ENCODE data around the gene CIDEA. TPM values are rescaled to one million over a fixed set of nuclear protein-coding genes. Genes with fewer than 3 reads are reported as not detected.
"Not testable (repeated sequence)": the region's sequence is repeated elsewhere in the genome, so short reads cannot be mapped to it uniquely, and the experiment has no call there.

CIDEA gene
- total RNA-seq, 1 experiment from 2014 or later, result not detected

- no peaks in the 10 kb centered on the region for H3K9me3 ChIP-seq
- peaks cover 13% of the 10 kb centered on the region for H3K27me3 Mint-ChIP-seq (ENCODE audit: insufficient read depth, unreplicated experiment)
- no peaks in the 10 kb centered on the region for H3K36me3 Mint-ChIP-seq (ENCODE audit: insufficient read depth, unreplicated experiment)
- ChIA-PET POLR2A (no interaction called here), CTCF (no interaction called here)
- H3K9me3 Mint-ChIP-seq (ENCODE audit: unreplicated experiment), result no peaks in the 10 kb centered on the region
- no peak overlapping the region for H3K4me3 Mint-ChIP-seq (ENCODE audit: unreplicated experiment)
- no TSS peak for BruUV-seq (replicated peaks)
- intact Hi-C loops (cut with micrococcal nuclease; ENCODE audit: unreplicated experiment), result no loop called here
- H3K27me3 ChIP-seq (replicated peaks; ENCODE audit: control insufficient read depth, insufficient read depth, low read length), result no peaks in the 10 kb centered on the region
- DNase-seq, result no peak
- no peaks in the 10 kb centered on the region for H3K36me3 ChIP-seq (ENCODE audit: control insufficient read depth, insufficient read depth, low read length)
- H3K4me3 ChIP-seq (ENCODE audit: low read depth, low read length), result no peak overlapping the region
- H3K27ac Mint-ChIP-seq (ENCODE audit: unreplicated experiment), result no peak overlapping the region
- H3K4me1 Mint-ChIP-seq (ENCODE audit: low read depth, unreplicated experiment), result peaks cover 4% of the 10 kb centered on the region
- no peak for TF ChIP-seq CTCF (IDR thresholded peaks at IDR 0.05; ENCODE audit: insufficient read depth in 1 of 2, low read depth in 1 of 2, low read length in 1 of 2, severe bottlenecking in 1 of 2, unreplicated experiment in 1 of 2)
- no peaks in the 10 kb centered on the region for H3K4me1 ChIP-seq
Observed at GRCh38 chr18:12238826-12239225, 15.3 kb upstream of the CIDEA start.

- Histone ChIP-seq H3K4me3 (ENCODE audit: low read depth, low read length) (no peak overlapping the region), H3K36me3 (ENCODE audit: control insufficient read depth, insufficient read depth, low read length) (no peaks in the 10 kb centered on the region), H3K27me3 (replicated peaks; ENCODE audit: control insufficient read depth, insufficient read depth, low read length) (no peaks in the 10 kb centered on the region), H3K4me1 (no peaks in the 10 kb centered on the region), H3K9me3 (no peaks in the 10 kb centered on the region)
- intact Hi-C loops (cut with micrococcal nuclease; ENCODE audit: unreplicated experiment), result no loop called here
- ChIA-PET POLR2A (no interaction called here), CTCF (interaction anchor here (0.6 kb wide), 1 partner anchor 27 kb away, joined by 3 read pairs; no protein-coding TSS in a partner anchor)
- Mint-ChIP-seq H3K4me3 (ENCODE audit: unreplicated experiment) (no peak overlapping the region), H3K4me1 (ENCODE audit: low read depth, unreplicated experiment) (peaks cover 5% of the 10 kb centered on the region), H3K27ac (ENCODE audit: unreplicated experiment) (no peak overlapping the region), H3K9me3 (ENCODE audit: unreplicated experiment) (no peaks in the 10 kb centered on the region), H3K27me3 (ENCODE audit: insufficient read depth, unreplicated experiment) (peaks cover 13% of the 10 kb centered on the region), H3K36me3 (ENCODE audit: insufficient read depth, unreplicated experiment) (no peaks in the 10 kb centered on the region)
- no peak for TF ChIP-seq CTCF (IDR thresholded peaks at IDR 0.05; ENCODE audit: insufficient read depth in 1 of 2, low read depth in 1 of 2, low read length in 1 of 2, severe bottlenecking in 1 of 2, unreplicated experiment in 1 of 2)
- BruUV-seq (replicated peaks), result no TSS peak
- no peak for DNase-seq
Observed at GRCh38 chr18:12239431-12239830, 14.7 kb upstream of the CIDEA start.

GRCh38 chr18:12242658-12243260 is 11.4 kb upstream of the CIDEA start:
- Mint-ChIP-seq H3K4me3 (ENCODE audit: unreplicated experiment) (no peak overlapping the region), H3K9me3 (ENCODE audit: unreplicated experiment) (no peaks in the 10 kb centered on the region), H3K27me3 (ENCODE audit: insufficient read depth, unreplicated experiment) (peaks cover 15% of the 10 kb centered on the region), H3K36me3 (ENCODE audit: insufficient read depth, unreplicated experiment) (no peaks in the 10 kb centered on the region), H3K4me1 (ENCODE audit: low read depth, unreplicated experiment) (peaks cover 5% of the 10 kb centered on the region), H3K27ac (ENCODE audit: unreplicated experiment) (no peak overlapping the region)
- H3K9me3 ChIP-seq, result no peaks in the 10 kb centered on the region
- no peaks in the 10 kb centered on the region for H3K4me1 ChIP-seq
- no peak for DNase-seq
- BruUV-seq (replicated peaks), result no TSS peak
- POLR2A ChIA-PET, result no interaction called here
- no peaks in the 10 kb centered on the region for H3K27me3 ChIP-seq (replicated peaks; ENCODE audit: control insufficient read depth, insufficient read depth, low read length)
- CTCF ChIA-PET, result no interaction called here
- intact Hi-C loops (cut with micrococcal nuclease; ENCODE audit: unreplicated experiment), result no loop called here
- TF ChIP-seq CTCF (IDR thresholded peaks at IDR 0.05; ENCODE audit: insufficient read depth in 1 of 2, low read depth in 1 of 2, low read length in 1 of 2, severe bottlenecking in 1 of 2, unreplicated experiment in 1 of 2), result no peak
- no peak overlapping the region for H3K4me3 ChIP-seq (ENCODE audit: low read depth, low read length)
- no peaks in the 10 kb centered on the region for H3K36me3 ChIP-seq (ENCODE audit: control insufficient read depth, insufficient read depth, low read length)

GRCh38 chr18:12243272-12243671 is 10.9 kb upstream of the CIDEA start:
- H3K4me3 Mint-ChIP-seq (ENCODE audit: unreplicated experiment); BruUV-seq (replicated peaks); H3K4me1 Mint-ChIP-seq (ENCODE audit: low read depth, unreplicated experiment); H3K36me3 ChIP-seq (ENCODE audit: control insufficient read depth, insufficient read depth, low read length); CTCF ChIA-PET; H3K36me3 Mint-ChIP-seq (ENCODE audit: insufficient read depth, unreplicated experiment); H3K9me3 ChIP-seq; H3K9me3 Mint-ChIP-seq (ENCODE audit: unreplicated experiment); H3K27ac Mint-ChIP-seq (ENCODE audit: unreplicated experiment); H3K4me1 ChIP-seq; H3K27me3 ChIP-seq (replicated peaks; ENCODE audit: control insufficient read depth, insufficient read depth, low read length); POLR2A ChIA-PET; H3K4me3 ChIP-seq (ENCODE audit: low read depth, low read length); intact Hi-C loops (cut with micrococcal nuclease; ENCODE audit: unreplicated experiment); DNase-seq: not testable (repeated sequence)
- H3K27me3 Mint-ChIP-seq (ENCODE audit: insufficient read depth, unreplicated experiment), result peaks cover 15% of the 10 kb centered on the region
